Stimulated activated CD4-positive, alpha-beta T cell treated with anti-CD3 and anti-CD28 coated beads, Interleukin-4, amount 100 ng/mL, for 1 hour (primary cell): Measurements from ENCODE around the gene NLGN1.

ENCODE experiments used
- DNase-seq: peaks from one replicate; pipeline ENCODE4 v3.0.0-alpha.2; 2020

NLGN1 gene

DNA sequence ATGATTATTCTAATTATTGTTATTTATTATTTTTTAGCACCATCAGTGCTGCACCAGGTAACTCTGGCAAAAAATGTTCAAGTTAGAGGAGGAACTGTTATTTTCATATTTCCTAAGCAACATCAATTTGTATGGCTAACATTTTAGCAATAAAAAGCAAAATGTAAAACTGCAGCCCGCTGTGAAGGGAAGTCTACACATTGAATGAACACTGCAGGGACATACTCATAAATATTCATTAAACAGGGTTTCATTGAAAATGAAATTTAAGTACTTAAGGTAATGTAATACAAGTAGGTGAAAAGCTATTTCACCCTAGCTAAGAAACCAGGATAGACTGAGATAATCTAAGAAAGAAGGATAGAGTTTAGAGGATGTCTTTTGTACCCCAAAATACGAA, 532.7 kb downstream of the NLGN1 start:
- no peak for DNase-seq

DNA sequence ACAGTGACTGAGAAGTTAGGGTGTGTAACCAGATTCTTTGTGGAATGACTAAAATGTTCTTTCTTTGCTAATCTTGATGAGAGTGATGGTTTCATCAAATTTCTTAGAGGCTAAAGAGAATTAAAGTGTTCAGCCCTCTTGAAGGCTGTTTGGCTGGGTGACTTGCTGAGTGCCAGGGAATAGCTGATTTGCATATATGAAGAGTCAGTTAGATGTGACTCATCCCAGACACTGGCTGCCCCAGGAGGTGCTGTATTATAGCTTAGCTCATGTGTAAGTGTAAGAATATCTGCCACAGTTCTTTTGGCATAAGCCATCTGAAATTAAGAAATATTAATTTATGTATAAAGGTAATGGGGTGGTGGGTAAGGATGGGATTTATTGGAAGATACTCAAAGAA, 535.1 kb downstream of the NLGN1 start:
- no peak for DNase-seq

DNA sequence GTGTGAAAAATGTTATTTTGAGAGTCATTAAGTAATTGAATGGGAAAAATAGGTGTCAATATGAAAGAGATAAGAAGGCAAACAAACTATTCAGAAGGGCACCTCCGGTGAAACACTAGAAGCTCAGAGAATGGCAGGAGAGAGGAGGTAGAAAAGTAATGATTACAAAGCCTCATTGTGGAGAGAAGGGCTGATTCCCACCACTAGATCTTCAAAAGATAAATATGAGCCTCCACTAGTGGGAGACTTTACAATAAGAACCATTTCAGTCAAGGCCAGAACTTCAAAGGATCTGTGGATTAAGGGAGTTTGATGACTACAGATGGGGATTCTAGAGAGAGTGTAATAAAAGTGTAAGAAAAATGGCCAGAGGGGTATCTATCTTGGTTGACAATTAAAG, 535.6 kb downstream of the NLGN1 start:
- DNase-seq: no peak

DNA sequence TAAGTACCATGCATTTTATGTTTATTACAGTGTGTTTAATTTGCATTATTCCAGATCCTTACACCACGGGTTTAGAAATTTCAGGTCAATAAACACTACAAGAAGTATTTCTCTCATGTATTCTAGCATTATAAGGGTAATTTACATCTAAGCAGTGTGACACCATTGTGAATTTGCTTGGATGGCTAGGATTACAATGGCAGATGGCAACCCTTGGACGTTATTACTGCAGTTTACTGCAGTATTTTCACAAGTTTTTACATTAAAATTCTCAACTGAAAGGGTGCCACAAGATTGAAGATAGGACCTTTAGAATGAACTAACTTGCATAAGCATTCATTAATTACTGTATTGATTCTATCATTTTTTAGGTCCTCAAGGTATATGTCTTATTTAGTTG, 538.8 kb downstream of the NLGN1 start:
- DNase-seq: no peak

DNA sequence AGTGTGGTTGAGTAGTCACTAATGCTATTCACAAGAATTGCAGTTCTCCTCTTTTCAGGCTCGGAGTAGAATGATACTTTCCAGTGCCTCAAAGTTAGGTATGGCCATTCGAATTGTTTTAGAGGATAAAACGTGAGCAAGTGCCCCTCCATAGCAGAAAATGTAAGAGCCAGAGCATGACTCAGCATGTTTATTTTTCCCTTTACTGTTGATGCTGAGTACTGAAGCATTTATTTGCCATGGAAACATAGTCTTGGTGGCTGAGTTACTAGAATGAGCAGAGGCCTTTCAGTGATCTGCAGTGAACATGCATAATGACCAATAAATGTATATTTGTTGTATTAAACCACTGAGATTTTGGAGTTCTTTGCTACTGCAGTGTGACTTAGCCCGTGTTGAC, 540.6 kb downstream of the NLGN1 start:
- DNase-seq: no peak

DNA sequence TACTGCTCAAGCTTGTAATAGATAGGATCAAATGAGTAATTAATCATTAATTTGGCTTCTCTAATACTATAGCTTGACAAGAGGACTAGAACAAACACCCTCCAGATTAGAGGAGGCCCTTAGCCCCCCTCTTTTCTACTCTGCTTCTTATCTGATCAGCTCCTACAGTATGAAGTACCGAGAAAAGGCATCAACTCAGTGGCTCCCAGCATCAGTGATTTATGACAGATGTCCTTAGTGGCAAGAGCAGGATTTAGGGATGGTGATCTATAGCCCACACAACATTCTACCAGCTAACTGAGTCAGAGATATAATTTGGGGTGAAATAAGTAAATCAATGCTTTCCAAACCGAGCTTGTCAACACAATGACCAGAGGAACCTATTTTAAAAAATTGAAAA, 541.1 kb downstream of the NLGN1 start:
- no peak for DNase-seq

DNA sequence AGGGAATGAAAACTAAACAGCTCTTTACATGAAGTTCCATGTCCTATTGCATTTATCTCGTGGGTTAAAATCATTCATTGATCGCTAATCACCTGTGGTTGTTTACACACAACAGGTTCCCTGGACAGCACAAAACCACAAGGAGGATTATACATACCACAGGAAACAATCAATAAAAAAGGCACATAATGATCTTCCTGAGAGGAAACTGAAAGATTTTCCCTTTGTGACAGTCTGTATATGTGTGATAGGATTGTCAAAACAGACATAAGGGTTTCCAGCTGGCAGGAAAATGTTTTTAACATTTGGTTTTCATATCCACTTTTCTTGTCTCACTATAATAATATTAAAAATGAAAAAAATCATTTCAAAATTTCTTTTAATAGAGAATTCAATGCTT, 541.8 kb downstream of the NLGN1 start:
- no peak for DNase-seq

DNA sequence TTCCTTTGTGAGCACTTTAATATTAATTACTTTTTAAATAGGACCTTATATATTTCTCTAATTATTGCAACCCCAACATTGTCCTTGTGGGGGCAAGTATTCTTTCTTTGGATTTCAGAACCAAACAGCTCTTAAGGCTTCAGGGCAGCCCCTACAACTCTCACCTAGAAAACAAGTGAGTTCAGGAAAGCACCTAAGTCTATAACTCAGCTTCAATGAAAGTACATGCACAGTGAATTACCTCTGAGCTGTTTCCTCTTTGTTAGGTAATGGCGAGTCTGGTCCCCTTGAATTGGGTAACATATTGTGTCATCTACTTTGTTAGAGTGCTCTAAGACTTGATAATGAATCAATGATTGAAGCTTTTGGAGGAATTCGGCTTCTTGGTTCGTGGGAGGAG, 545.7 kb downstream of the NLGN1 start:
- DNase-seq: no peak

DNA sequence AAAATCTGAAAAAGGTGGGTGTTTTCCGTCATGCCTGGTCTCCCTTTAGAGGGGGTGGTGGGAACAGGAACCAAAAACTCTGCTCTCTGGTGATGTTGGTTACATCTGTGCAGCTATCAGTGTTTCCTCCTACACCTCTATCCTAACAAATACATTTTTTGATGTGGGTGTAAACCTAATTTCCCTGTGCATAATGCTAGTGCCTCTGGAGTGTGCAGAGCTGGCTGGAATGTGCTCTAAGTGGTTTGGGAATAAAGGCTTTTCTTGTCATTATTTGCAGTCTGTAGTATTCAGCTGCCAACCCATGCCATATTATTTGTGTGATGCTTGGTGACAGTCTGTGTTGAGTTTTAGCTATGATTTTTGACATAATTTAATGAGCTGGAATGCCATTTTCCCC, 547.6 kb downstream of the NLGN1 start:
- DNase-seq: no peak

DNA sequence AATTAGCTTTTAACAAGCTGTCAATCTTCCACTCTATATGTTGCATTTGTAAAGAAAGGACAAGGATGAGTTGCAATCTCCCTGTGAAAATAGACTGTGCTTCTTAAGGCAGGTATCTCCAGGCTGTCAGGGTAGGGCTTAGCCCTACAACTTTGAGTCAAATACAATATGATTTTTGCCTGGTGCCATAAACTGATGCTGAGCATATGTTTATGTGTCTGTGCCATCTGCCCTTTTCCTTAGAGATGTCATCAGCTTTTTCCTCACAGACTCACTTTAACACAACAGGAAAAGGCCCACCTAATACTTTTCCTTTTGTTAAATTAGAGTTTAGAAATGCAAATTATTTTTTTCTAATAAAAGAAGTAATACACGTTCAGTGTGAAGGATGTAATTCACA, 548.3 kb downstream of the NLGN1 start:
- DNase-seq: no peak

DNA sequence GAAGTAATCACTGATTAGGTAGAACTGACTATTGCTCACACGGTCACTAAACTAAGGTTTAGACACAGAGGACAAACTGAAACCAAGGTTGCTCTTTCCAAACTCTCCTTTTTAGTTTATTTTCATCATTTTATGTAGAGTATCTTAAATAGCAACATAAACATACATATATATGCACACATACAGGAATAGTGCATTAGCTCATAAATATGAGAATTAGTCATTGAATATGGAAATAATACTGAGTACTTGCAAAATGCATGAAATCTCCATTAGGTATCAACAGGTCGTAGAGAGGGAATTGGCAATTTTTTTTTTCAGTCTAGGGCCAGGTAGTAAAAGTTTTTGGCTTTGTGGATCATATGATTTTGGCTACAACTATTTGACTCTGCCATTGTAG, 557.1 kb downstream of the NLGN1 start:
- DNase-seq: no peak

DNA sequence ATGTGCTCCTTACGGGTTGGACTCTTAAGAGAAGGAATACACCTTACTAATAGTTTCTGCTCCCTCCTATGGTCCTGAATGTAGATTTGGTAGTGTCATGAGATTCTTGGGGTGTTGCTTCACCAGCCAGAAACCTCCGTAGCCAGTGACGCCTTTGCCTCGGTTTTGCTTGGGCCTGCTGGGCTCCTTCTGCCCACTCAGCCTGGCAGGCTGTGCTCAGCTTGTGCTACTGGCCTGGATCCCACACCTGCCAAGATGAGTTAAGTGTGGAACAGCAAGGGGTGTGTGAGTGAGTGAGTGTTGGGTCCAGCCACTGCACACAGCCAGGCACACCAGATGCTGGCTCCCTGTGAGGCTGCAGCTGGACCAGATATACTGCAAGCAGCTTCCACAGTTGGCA, 560.1 kb downstream of the NLGN1 start:
- no peak for DNase-seq

DNA sequence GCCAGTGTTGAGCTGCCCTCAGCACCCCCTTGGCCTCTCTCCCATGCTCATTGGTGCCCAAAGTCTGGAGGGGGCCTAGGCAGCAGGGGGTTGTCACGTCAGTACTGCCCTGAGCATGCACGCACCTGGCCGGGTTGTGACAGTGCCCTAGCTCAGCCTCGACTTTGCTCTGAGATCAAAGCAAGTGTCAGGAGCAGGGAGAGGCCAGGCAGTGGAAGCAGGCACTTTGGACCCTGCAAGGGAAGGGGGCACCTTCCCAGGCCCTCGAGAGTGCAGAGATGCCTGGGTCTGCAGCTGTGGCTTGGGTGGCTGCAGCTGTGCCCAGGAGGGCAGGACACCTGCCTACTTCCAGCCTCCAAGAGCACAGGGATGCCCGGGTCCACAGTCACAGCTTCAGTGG, 561.3 kb downstream of the NLGN1 start:
- DNase-seq: no peak

DNA sequence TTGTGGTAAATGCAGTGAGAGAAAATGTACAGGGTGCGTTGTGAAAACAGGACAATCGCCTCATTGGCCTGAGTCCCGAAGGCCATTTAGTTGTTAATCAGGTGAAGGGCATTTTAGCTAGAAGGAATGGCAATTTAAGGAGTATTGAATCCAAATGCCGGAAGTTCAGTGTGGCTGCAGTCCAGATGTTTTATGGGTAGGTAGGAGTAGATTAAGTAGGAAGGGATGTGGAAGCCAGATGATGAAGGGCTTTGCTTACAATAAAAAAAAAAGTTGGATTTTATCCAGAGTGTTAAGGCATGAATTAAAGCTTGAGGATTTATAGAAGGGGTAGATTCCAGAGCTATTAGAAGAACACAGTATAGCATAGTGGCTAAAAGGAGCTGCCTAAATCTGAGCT, 572.7 kb downstream of the NLGN1 start:
- no peak for DNase-seq

DNA sequence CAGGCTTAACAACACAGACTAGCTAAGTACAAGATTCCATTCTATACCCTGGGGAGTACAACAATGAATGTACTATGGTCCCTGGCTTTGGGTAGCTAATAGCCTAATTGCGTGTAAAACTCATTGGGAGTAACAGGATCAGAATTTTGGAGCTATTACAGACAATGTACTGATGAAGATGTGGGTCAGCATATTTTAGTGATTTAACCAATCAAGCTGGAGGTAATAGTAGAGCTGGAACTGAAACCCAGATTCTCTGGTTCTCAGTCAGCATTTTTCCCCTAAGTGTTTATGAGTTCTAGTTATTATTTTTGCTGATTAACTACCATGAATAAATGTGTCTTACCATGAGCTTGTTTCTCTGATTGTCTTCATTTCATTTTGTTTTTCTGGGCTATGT, 578.7 kb downstream of the NLGN1 start:
- no peak for DNase-seq

DNA sequence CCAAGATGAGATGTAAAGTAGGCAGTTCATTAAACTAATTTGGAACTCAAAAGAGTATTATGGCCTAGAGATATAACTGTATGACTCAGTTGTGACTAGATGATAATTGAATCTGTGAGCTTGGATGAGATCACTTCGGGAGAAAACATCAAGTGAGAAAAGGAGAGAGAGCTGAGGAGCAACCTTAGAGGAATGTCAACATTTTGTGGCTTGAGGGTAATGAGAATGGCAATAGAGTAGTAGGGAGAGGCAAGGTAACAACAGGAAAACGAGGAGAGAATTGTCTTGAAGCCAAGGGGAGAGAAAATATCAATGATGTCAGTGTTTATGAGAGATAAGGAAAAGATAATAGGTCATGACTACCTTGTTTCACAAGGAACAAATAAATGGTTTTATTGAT, 580.2 kb downstream of the NLGN1 start:
- DNase-seq: no peak

DNA sequence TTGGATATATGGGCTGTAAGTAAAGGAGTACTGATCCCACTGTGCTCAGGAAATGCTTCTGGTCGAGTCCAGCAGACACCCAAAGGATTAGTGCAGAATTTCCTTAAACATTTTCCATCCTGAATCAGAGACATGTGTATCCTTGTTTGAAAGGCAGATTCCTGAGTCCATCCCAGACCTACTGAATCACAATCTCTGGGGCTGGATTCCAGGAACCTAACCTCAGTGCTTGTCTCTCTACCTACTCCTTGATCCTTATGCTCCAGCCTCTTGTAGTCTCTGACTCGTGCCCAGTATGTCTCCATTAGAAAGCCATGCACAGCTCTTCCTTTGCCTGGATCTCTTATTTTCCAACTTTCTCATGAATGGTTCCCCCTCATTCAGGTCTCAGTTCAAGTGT, 585.8 kb downstream of the NLGN1 start:
- no peak for DNase-seq

DNA sequence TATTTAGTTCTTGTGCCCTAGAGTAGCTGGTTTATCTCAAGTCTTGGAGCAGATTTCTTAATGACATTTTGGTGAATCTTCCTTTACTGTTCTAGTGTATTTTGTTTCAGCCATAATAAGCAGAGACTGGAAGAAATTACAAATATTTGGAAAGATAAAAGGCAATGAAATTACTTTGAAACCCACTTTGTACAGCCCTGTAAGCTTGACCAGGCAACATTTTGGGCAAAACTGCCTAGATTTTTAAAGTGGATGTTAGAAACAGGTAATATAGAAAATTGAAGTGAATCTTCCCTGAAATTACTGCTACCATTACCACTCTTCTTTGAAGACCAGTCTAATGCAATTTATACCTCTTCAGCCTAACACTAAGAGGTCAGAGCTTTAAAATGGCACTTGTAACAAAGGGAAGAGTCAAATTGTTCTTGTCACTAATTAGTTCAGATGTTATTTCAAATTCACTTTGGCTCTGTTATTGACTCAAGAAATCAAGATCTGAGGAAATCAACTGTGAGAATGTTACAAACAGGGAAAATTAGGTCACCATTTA, 589.4 kb downstream of the NLGN1 start:
- DNase-seq: no peak

DNA sequence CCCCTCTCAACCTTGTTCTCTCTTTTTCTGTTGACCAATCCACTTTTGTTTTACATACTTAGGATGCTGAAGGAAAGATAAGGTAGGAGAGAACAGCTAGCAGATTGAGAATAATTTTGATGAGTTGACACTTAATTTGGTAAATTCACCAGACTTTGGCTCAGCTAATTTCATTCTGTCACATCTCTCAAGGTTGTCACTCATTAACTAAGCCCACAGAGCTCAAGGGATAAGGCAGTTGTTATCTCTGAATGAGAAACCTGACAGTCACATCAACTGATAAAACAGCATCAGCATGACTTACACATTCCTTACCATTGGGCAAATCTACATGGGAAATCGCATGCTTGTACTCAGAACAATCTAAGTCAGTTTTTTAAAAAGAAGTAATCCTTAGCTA, 591.4 kb downstream of the NLGN1 start:
- DNase-seq: no peak

DNA sequence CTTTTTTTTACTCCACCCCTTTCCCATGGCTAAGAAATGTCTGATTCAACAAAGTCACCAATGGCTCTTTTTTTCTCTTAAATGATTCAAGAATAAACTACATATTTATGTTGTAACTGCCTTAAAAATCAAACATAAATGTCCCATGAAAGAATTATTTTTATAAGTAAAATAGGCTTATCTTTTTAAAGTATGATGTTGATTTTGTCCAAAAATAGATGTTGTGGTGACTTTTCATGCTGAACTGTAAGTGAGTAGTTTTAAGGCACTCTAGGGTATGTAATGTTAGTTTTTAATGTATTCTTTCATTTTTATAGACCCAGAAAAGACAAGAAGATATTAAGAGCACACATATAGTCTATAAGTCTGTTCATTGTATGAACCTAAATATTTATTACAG, 594.9 kb downstream of the NLGN1 start:
- no peak for DNase-seq

DNA sequence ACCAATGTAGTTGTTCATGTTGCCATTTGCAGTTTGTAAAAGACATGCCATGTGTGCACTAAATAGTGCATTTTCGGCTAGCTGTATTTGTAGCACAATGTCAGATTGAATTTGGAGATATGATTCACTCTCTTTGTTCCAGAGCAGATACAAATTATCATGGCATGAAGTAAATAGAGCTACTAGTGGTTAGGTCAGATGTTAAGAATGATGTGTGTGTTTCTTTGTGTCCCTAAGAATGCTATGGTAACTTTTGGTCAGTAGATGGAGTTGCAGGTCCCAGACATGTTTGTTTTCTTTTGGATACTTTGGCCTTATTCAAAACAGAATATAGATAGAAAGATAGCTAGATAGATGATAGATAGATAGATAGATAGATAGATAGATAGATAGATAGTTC, 595.8 kb downstream of the NLGN1 start:
- DNase-seq: no peak

DNA sequence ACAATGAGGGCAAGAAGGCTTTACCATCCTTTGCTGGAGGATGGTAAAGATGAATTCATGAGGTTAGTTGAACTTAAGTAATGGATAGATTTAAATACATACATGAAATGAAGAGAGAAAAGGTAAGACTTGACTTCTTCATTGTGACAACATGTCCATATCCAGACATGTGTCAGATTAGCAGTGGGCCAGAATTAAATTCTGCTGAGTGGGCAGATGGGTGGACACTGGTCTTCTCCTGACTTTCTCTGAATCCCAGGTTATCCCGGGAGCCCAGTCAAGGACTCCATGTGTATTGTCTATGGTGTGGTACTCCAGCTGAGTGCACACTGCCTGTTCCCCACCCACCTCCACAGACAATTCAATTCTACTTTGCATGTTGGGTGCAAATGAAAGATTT, 603.1 kb downstream of the NLGN1 start:
- no peak for DNase-seq

DNA sequence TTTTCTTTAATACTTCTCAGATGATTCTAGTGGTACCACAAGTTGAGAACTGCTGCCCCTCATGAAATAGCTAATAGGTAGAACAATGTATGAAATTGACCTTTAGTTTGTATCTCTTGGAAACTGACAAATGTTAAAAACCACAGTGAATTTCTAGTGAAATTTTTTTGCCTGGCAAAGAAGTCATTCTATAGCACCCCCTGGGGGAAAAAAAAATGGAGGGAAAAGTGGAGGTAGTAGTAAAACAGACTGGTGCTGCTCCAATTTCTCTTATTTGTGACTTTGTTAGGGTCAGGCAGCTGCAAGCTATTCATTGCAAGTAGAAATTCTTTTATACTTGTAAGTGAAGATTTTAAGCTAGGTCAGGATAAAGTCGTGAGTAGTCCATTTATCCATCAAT, 605.0 kb downstream of the NLGN1 start:
- no peak for DNase-seq

DNA sequence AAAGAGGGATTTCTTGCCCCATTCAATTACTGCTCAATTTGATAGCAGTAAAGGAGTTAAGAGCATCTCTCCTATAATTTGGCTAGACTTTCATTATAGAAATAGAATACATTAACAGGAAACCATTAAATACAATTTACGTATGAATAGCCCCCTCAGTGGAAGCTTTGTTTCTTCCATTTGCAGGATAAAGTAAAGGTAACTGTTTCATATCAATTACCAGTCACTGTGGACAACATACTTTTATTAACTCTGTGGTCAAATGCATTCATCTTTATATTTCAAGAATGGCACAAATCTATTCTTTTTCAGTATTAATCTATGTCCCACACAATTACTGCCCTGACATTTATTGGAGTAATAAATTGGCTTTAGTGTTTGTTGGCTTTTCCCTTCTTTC, 613.4 kb downstream of the NLGN1 start:
- no peak for DNase-seq

DNA sequence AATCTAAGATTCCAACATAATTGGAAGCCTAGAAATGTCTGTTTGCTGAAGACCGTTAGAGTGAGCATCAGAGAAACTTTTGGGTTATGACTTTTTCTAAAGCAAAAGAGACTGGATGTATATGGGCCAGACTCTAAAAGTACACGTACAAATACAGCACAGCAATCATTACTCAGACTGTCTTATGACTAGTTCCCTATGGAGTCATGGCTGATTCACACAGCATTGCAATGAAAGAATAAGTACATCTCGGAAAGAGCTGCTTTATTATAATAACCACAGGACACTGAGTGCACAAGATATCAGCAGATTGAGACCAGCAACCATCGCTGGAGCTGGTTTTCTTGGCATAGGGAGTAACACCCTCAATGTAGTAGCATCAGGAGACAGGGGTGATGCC, 618.6 kb downstream of the NLGN1 start:
- DNase-seq: no peak

DNA sequence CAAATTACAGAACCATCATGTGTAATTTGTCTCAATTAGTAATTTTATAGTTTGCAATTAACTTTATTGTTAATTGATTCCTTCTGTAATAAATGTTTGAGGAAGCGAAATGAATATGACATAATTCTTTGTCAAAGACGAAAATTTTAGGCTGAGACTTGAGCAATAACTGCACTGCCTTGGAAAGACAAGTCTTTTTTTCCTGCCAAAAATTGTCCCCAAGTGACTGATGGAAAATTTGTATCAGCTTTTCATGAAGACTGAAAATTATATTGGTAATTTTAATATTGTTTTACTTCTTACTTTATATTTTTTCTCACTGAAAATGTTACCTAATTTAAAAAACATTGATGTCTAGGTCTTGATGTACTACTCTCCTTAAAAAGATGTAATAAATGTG, 622.6 kb downstream of the NLGN1 start:
- no peak for DNase-seq
